Transverse colon (tissue), 3 donors: ENCODE data around the gene MON2.

Experiments
- CTCF ChIP-seq, 5 experiments: fragments of 200-600 bp in 3 of 5; fragments of 450-650 bp in 2 of 5; sonication (generic) in 3 of 5; IDR thresholded peaks; 1 replicate in 2 of 5; 2 replicates in 3 of 5; pipeline ENCODE4 v1.5.1; 2016 to 2017; ENCODE audit warnings: antibody characterized with exemption in 5 of 5, inconsistent platforms in 3 of 5, mild to moderate bottlenecking in 2 of 5, moderate library complexity in 1 of 5
- POLR2A ChIP-seq: fragments of 450-650 bp; IDR thresholded peaks from one replicate; pipeline ENCODE4 v1.6.1; 2016; ENCODE audit warnings: antibody characterized with exemption, mild to moderate bottlenecking, moderate library complexity

- TF ChIP-seq POLR2A (no peak), CTCF (IDR thresholded peaks at IDR 0.05) (no peak)
Measured at GRCh38 chr12:62484233-62484632, 17.6 kb downstream of the MON2 start.
